Measurements from ENCODE around the gene ANKRD28.

DNA sequence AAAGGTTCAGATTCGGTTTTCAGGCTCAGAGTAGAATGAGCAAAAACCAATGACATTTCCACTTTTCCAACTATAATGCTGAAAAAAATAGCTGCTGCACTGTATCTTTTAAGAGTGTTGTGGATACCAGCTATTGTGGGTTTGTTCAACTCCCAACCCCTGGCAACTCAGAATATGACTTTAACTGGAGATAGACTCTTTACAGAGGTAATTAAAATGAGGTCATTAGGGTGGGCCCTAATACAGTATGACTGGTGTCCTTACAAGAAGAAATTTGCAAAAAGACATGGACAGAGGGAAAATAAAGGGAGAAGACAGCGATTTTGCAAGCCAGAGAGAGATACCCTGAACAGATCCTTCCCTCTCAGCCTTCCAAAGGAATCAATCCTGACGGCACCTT is 39.5 kb downstream of the ANKRD28 start:
- TF ChIP-seq, protein P1, sequence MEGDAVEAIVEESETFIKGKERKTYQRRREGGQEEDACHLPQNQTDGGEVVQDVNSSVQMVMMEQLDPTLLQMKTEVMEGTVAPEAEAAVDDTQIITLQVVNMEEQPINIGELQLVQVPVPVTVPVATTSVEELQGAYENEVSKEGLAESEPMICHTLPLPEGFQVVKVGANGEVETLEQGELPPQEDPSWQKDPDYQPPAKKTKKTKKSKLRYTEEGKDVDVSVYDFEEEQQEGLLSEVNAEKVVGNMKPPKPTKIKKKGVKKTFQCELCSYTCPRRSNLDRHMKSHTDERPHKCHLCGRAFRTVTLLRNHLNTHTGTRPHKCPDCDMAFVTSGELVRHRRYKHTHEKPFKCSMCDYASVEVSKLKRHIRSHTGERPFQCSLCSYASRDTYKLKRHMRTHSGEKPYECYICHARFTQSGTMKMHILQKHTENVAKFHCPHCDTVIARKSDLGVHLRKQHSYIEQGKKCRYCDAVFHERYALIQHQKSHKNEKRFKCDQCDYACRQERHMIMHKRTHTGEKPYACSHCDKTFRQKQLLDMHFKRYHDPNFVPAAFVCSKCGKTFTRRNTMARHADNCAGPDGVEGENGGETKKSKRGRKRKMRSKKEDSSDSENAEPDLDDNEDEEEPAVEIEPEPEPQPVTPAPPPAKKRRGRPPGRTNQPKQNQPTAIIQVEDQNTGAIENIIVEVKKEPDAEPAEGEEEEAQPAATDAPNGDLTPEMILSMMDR (IDR thresholded peaks at IDR 0.05) = no peak
- no peak for TF ChIP-seq POLR2A (IDR thresholded peaks at IDR 0.05)
